ENCODE data around the gene TJP1.

The TJP1 gene

GRCh38 chr15:29863438-29863837 is 41.2 kb upstream of the TJP1 start:
- in situ Hi-C loops (cut with MboI; ENCODE audit: low pct_unique_long_range_greater_than_20kb, low sequenced_read_pairs, unreplicated experiment) = no loop called here
- no peak for TF ChIP-seq CTCF (IDR thresholded peaks at IDR 0.05; ENCODE audit: extremely low read depth, insufficient read depth, missing control alignments)
- no peak for DNase-seq (ENCODE audit: low spot score)

- no peak for TF ChIP-seq CTCF (IDR thresholded peaks at IDR 0.05; ENCODE audit: extremely low read depth, insufficient read depth, missing control alignments)
- no peak for DNase-seq (ENCODE audit: low spot score)
- in situ Hi-C loops (cut with MboI; ENCODE audit: low pct_unique_long_range_greater_than_20kb, low sequenced_read_pairs, unreplicated experiment) = no loop called here
Observed at GRCh38 chr15:29862271-29862670, 40.0 kb upstream of the TJP1 start.

GRCh38 chr15:29860872-29861271 is 38.6 kb upstream of the TJP1 start:
- DNase-seq (ENCODE audit: low spot score) = no peak
- in situ Hi-C loops (cut with MboI; ENCODE audit: low pct_unique_long_range_greater_than_20kb, low sequenced_read_pairs, unreplicated experiment) = no loop called here
- TF ChIP-seq CTCF (IDR thresholded peaks at IDR 0.05; ENCODE audit: extremely low read depth, insufficient read depth, missing control alignments) = no peak

GRCh38 chr15:29859973-29860715 is 37.9 kb upstream of the TJP1 start:
- in situ Hi-C loops (cut with MboI; ENCODE audit: low pct_unique_long_range_greater_than_20kb, low sequenced_read_pairs, unreplicated experiment) = no loop called here
- no peak for DNase-seq (ENCODE audit: low spot score)
- TF ChIP-seq CTCF (IDR thresholded peaks at IDR 0.05; ENCODE audit: extremely low read depth, insufficient read depth, missing control alignments) = no peak

GRCh38 chr15:29859293-29859692 is 37.0 kb upstream of the TJP1 start:
- TF ChIP-seq CTCF (IDR thresholded peaks at IDR 0.05; ENCODE audit: extremely low read depth, insufficient read depth, missing control alignments) = no peak
- in situ Hi-C loops (cut with MboI; ENCODE audit: low pct_unique_long_range_greater_than_20kb, low sequenced_read_pairs, unreplicated experiment) = no loop called here
- no peak for DNase-seq (ENCODE audit: low spot score)

GRCh38 chr15:29857221-29857789 is 35.0 kb upstream of the TJP1 start:
- in situ Hi-C loops (cut with MboI; ENCODE audit: low pct_unique_long_range_greater_than_20kb, low sequenced_read_pairs, unreplicated experiment) = no loop called here
- TF ChIP-seq CTCF (IDR thresholded peaks at IDR 0.05; ENCODE audit: extremely low read depth, insufficient read depth, missing control alignments) = no peak
- DNase-seq (ENCODE audit: low spot score) = no peak

Data from GM13977 (cell line).